ENCODE data around the gene ZNF84.
A peak's percentile ranks its signal among the peaks of the same experiment; 100 is the strongest.

The ZNF84 gene

DNA sequence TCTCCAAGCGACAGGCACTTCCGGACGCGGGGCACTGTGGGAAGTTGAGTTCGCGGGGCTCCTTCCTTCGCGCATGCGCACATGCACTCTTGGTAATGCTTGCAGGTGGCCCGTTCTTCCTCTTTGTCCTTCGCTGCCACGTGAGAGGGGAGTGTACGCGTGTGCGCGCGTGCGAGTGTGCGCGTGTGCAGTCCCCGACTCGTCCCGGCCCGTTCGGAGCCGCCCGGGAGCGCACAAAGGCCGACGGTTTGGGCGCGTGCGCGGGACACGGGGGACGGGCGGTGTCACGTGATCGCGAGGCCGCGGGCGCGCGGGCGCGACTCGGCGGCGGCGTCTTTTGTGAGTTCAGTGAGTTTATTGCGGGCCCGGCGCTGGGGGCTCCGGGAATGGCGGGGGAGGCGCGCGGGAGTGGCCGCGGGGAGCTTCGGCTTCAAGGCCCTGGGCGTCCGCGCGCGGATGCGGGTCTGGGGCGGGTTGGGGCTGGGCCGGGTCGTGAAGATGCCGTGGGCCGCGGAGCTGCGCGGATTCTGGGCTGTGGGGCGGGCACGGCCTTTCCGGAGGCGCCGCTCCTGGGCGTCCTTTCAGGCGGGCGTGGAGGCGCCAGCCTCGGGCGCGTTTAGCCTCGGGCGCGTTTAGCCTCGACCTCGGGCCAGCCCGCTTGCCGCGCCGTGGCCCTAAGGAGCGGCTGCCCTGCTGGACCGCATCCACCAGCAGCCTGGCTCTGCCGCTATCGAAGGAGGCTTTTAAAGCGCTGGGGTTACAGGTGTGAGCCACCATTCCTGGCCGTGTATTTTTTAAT lies at the start of gene ZNF84:
Gene ZNF84 (plus strand): TSS at position 303 of the 799 bp plus-strand sequence. CDS start 3,959 bp downstream, outside the sequence.
- Histone ChIP-seq H3K27me3 (no peaks in the 10 kb centered on the region), H3K4me1 (peaks cover 0 to 9% (median 6%) of the 10 kb centered on the region in 4 donors), H3K36me3 (peaks cover 23 to 38% (median 37%) of the 10 kb centered on the region in 3 donors), H3K27ac (peak within 1 kb of the TSS; percentile 95 to 96), H3K4me3 (peak within 1 kb of the TSS; percentile 80 to 93), H3K9me3 (peaks cover 7 to 64% (median 37%) of the 10 kb centered on the region in 3 donors)
- intact Hi-C loops (cut with DNase I; ENCODE audit: low total_unique reads): loop anchor here (2.0 to 5.0 kb wide), 2 partner anchors 45 to 51 kb away; partner anchors contain the start of genes ZNF140 and ZNF26
- peak; percentile 95 to 98 for DNase-seq
- TF ChIP-seq, protein P1, sequence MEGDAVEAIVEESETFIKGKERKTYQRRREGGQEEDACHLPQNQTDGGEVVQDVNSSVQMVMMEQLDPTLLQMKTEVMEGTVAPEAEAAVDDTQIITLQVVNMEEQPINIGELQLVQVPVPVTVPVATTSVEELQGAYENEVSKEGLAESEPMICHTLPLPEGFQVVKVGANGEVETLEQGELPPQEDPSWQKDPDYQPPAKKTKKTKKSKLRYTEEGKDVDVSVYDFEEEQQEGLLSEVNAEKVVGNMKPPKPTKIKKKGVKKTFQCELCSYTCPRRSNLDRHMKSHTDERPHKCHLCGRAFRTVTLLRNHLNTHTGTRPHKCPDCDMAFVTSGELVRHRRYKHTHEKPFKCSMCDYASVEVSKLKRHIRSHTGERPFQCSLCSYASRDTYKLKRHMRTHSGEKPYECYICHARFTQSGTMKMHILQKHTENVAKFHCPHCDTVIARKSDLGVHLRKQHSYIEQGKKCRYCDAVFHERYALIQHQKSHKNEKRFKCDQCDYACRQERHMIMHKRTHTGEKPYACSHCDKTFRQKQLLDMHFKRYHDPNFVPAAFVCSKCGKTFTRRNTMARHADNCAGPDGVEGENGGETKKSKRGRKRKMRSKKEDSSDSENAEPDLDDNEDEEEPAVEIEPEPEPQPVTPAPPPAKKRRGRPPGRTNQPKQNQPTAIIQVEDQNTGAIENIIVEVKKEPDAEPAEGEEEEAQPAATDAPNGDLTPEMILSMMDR (IDR thresholded peaks at IDR 0.05): no peak

DNA sequence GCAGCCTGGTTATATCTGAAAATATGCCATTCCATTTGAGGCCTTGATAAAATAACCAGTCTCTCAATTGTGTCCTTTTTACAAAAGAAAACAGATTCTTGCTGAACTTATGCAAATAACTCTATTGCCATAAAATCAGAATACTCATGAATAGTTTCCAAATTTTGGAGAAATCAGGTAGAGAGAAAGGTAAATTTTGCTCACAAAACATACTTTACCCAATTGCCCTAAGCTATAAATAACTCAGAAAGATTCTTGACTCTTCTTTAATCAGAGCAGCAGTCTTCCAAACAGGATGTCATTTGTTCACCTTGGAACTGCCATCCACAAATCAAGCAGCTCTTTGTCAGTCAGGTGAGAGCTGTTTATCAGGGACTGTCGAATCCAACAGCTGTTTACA lies 38.6 kb upstream of the ZNF84 start:
- TF ChIP-seq, protein P1 (IDR thresholded peaks at IDR 0.05): no peak
- no peak for DNase-seq
- H3K9me3 ChIP-seq: peaks cover 10 to 98% (median 89%) of the 10 kb centered on the region in 3 donors
- no peaks in the 10 kb centered on the region for H3K4me1 ChIP-seq
- intact Hi-C loops (cut with DNase I; ENCODE audit: low total_unique reads): no loop called here
- H3K4me3 ChIP-seq: no peak overlapping the region
- H3K27me3 ChIP-seq: no peaks in the 10 kb centered on the region
- no peak overlapping the region for H3K27ac ChIP-seq
- H3K36me3 ChIP-seq: peaks cover 42 to 93% (median 91%) of the 10 kb centered on the region in 3 donors

DNA sequence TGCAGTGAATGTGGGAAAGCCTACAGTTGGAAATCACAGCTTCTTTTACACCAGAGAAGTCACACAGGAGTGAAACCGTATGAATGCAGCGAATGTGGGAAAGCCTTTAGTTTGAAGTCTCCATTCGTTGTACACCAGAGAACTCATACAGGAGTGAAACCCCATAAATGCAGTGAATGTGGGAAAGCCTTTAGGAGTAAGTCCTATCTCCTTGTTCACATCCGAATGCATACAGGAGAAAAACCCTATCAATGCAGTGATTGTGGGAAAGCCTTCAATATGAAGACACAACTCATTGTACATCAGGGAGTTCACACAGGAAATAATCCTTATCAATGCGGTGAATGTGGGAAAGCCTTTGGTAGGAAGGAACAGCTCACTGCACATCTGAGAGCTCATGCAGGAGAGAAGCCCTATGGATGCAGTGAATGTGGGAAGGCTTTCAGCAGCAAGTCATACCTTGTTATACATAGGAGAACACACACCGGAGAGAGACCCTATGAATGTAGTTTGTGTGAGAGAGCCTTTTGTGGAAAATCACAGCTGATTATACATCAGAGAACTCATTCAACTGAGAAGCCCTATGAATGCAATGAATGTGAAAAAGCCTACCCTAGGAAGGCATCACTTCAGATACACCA lies 26.5 kb upstream of the ZNF84 start:
- TF ChIP-seq, protein P1 (IDR thresholded peaks at IDR 0.05): no peak
- H3K4me1 ChIP-seq: no peaks in the 10 kb centered on the region
- intact Hi-C loops (cut with DNase I; ENCODE audit: low total_unique reads): no loop called here
- H3K4me3 ChIP-seq: no peak overlapping the region
- peaks cover 16 to 98% (median 85%) of the 10 kb centered on the region in 3 donors for H3K9me3 ChIP-seq
- H3K36me3 ChIP-seq: peaks cover 99 to 100% (median 100%) of the 10 kb centered on the region in 3 donors
- H3K27me3 ChIP-seq: no peaks in the 10 kb centered on the region
- no peak for DNase-seq
- no peak overlapping the region for H3K27ac ChIP-seq

DNA sequence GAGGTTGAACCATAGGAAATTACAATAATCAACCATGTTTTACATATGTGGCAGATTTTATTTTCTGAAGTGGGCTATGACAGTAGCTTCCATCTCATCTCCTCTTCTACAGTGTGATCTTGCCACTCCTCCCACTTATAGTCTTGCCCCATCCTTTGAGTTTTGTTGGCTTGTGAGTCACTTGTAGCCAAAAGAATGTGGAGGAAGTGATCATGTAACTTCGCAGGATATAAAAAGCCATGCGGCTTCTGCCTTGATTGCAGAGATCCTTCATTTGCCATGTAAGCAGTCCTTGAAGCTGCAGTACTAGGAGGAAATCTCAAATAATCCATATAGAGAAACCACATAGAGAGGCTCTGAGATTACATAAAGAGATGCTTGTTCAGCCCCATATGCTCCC lies 13.7 kb upstream of the ZNF84 start:
- H3K27me3 ChIP-seq: no peaks in the 10 kb centered on the region
- no peak overlapping the region for H3K4me3 ChIP-seq
- H3K9me3 ChIP-seq: peaks cover 6 to 86% (median 84%) of the 10 kb centered on the region in 3 donors
- no peak overlapping the region for H3K27ac ChIP-seq
- intact Hi-C loops (cut with DNase I; ENCODE audit: low total_unique reads): no loop called here
- peaks cover 0 to 24% (median 18%) of the 10 kb centered on the region in 3 donors for H3K36me3 ChIP-seq
- DNase-seq: no peak
- H3K4me1 ChIP-seq: no peaks in the 10 kb centered on the region
- TF ChIP-seq, protein P1 (IDR thresholded peaks at IDR 0.05): no peak

DNA sequence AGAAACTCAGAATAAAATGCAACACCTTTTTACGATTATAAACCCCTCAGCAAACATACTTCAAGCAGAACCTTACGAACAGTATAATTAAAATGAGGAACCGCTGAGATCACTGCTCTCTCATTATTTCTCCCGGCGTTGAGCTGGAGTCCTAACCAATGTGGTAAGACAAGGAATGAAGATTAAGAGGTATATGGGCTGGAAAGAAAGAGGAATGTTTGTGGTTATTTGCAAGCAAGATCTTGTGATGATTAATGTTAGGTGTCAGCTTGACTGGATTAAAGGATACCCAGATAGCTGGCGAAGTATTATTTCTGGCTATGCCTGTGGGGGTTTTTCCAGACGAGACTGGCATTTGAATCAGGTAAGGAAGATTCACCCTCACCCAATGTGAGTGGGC lies 10.3 kb upstream of the ZNF84 start:
- Histone ChIP-seq H3K27ac (no peak overlapping the region), H3K27me3 (no peaks in the 10 kb centered on the region), H3K4me3 (no peak overlapping the region), H3K36me3 (no peaks in the 10 kb centered on the region), H3K9me3 (peaks cover 6 to 68% (median 64%) of the 10 kb centered on the region in 3 donors), H3K4me1 (no peaks in the 10 kb centered on the region)
- intact Hi-C loops (cut with DNase I; ENCODE audit: low total_unique reads): no loop called here
- TF ChIP-seq, protein P1 (IDR thresholded peaks at IDR 0.05): no peak
- DNase-seq: no peak

Measured in tibial artery (tissue), 4 donors.